H1 (cell line): ENCODE measurements around the gene ZNF135. TPM values are rescaled to one million over a fixed set of nuclear protein-coding genes. Genes with fewer than 3 reads are reported as not detected.

Experiments used
- CTCF ChIA-PET: fragments of 300-600 bp; sonication (Branson Sonifier 250); formaldehyde crosslinking; loops from one replicate; lab custom pipeline; 2021; ENCODE audit not compliant: partially characterized antibody; lab: Charles Lee
- POLR2A ChIA-PET: fragments of 300-600 bp; sonication (Branson Sonifier 250); formaldehyde crosslinking; loops from one replicate; lab custom pipeline; 2021; ENCODE audit warnings: inconsistent platforms; ENCODE audit not compliant: partially characterized antibody; lab: Charles Lee
- DNase-seq, 2 experiments: peaks; one replicate each; pipeline versions ENCODE4 v3.0.0 to v3.0.0-alpha.2; 2010 to 2022; ENCODE audit warnings: low spot score in 2 of 2, low read depth in 1 of 2, mixed read lengths in 1 of 2
- FAIRE-seq: peaks from 2 replicates; lab custom pipeline; 2011; peaks lifted over from hg19 to GRCh38; lab: Jason Lieb, UNC
- H2AFZ ChIP-seq: 2 replicates; pipeline ENCODE4 v1.8.1; 2012; ENCODE audit warnings: low read length, inconsistent platforms
- H2AK5ac ChIP-seq: 2 replicates; pipeline ENCODE4 v1.6.1; 2013; ENCODE audit warnings: low read depth, low read length
- H2BK120ac ChIP-seq: replicated peaks from 2 replicates; pipeline ENCODE3; 2013; ENCODE audit warnings: low read depth, low read length, inconsistent platforms
- H2BK12ac ChIP-seq: 2 replicates; pipeline ENCODE4 v1.6.1; 2013; ENCODE audit warnings: low read depth, low read length
- H2BK15ac ChIP-seq: 2 replicates; pipeline ENCODE4 v1.6.1; 2013; ENCODE audit warnings: low read length
- H2BK20ac ChIP-seq: 2 replicates; pipeline ENCODE4 v1.6.1; 2013; ENCODE audit warnings: low read length
- H2BK5ac ChIP-seq: 2 replicates; pipeline ENCODE4 v1.6.1; 2013; ENCODE audit warnings: low read depth, low read length
- H3K14ac ChIP-seq: 2 replicates; pipeline ENCODE4 v1.6.1; 2013; ENCODE audit warnings: inconsistent platforms; ENCODE audit not compliant: insufficient read length
- H3K18ac ChIP-seq: 2 replicates; pipeline ENCODE4 v1.6.1; 2013; ENCODE audit warnings: low read length; ENCODE audit errors: extremely low read depth
- H3K23ac ChIP-seq: 2 replicates; pipeline ENCODE4 v1.6.1; 2013; ENCODE audit warnings: inconsistent platforms; ENCODE audit not compliant: insufficient read length
- H3K23me2 ChIP-seq: 2 replicates; pipeline ENCODE4 v1.6.1; 2013; ENCODE audit warnings: low read depth, low read length
- H3K27ac ChIP-seq: 2 replicates; pipeline ENCODE4 v1.6.1; 2011; ENCODE audit warnings: low read depth, low read length, inconsistent platforms
- H3K27me3 ChIP-seq, 4 experiments: replicated peaks in 1 of 4; 1 replicate in 1 of 4; 2 replicates in 3 of 4; pipeline versions ENCODE4 v1.6.1 to v1.8.1; 2011 to 2013; ENCODE audit warnings: low read length in 3 of 4, mild to moderate bottlenecking in 3 of 4, inconsistent platforms in 2 of 4, mixed read lengths in 2 of 4, moderate library complexity in 1 of 4; ENCODE audit not compliant: control insufficient read depth in 3 of 4, insufficient read depth in 3 of 4; ENCODE audit errors: extremely low read depth in 1 of 4
- H3K36me3 ChIP-seq, 4 experiments: 2 replicates each; pipeline versions ENCODE4 v1.6.1 to v1.8.1; 2011 to 2013; ENCODE audit warnings: mild to moderate bottlenecking in 4 of 4, low read length in 3 of 4, moderate library complexity in 2 of 4, control low read depth in 1 of 4, inconsistent platforms in 1 of 4; ENCODE audit not compliant: insufficient read depth in 4 of 4, control insufficient read depth in 2 of 4
- H3K4ac ChIP-seq: replicated peaks from 2 replicates; pipeline ENCODE3; 2013; ENCODE audit warnings: low read length, low read depth, mixed read lengths, inconsistent platforms; ENCODE audit not compliant: insufficient read length
- H3K4me1 ChIP-seq, 4 experiments: replicated peaks in 1 of 4; 1 replicate in 1 of 4; 2 replicates in 3 of 4; pipeline versions ENCODE4 v1.6.1 to v1.8.1; 2011 to 2013; ENCODE audit warnings: low read length in 3 of 4, inconsistent platforms in 2 of 4, mixed read lengths in 1 of 4; ENCODE audit not compliant: insufficient read depth in 4 of 4, control insufficient read depth in 3 of 4
- H3K4me2 ChIP-seq, 2 experiments: 2 replicates each; pipeline versions ENCODE4 v1.6.1 to v1.8.1; 2011 to 2013; ENCODE audit warnings: low read depth in 2 of 2, low read length in 2 of 2, control low read depth in 1 of 2, inconsistent platforms in 1 of 2, mild to moderate bottlenecking in 1 of 2; ENCODE audit not compliant: insufficient read depth in 1 of 2
- H3K4me3 ChIP-seq, 4 experiments: fragments of 200-600, 300-600 bp in 1 of 4; sonication (generic), shearing (Covaris generic), sonication (Bioruptor Twin) in 1 of 4; 2 replicates each; pipeline versions ENCODE4 v1.5.1 to v1.8.1; 2011 to 2016; ENCODE audit warnings: low read length in 4 of 4, low read depth in 3 of 4, control low read depth in 2 of 4, inconsistent platforms in 2 of 4, mild to moderate bottlenecking in 2 of 4, mixed read lengths in 1 of 4, moderate library complexity in 1 of 4; ENCODE audit not compliant: insufficient read depth in 2 of 4; ENCODE audit errors: extremely low read depth in 1 of 4
- H3K56ac ChIP-seq: replicated peaks from 2 replicates; pipeline ENCODE3; 2013; ENCODE audit warnings: low read depth, mild to moderate bottlenecking, mixed read lengths, low read length, inconsistent platforms; ENCODE audit not compliant: insufficient read length
- H3K79me1 ChIP-seq: 2 replicates; pipeline ENCODE4 v1.6.1; 2013; ENCODE audit warnings: low read depth, low read length, control low read depth
- H3K79me2 ChIP-seq, 2 experiments: 2 replicates each; pipeline versions ENCODE4 v1.6.1 to v1.8.1; 2012 to 2013; ENCODE audit warnings: low read length in 2 of 2, mild to moderate bottlenecking in 2 of 2, inconsistent platforms in 1 of 2; ENCODE audit not compliant: insufficient read depth in 2 of 2, control insufficient read depth in 1 of 2
- H3K9ac ChIP-seq, 4 experiments: replicated peaks in 1 of 4; 1 replicate in 1 of 4; 2 replicates in 3 of 4; pipeline versions ENCODE4 v1.6.1 to v1.8.1; 2011 to 2013; ENCODE audit warnings: low read depth in 3 of 4, low read length in 3 of 4, control low read depth in 2 of 4, mild to moderate bottlenecking in 2 of 4, moderate library complexity in 2 of 4, inconsistent platforms in 1 of 4; ENCODE audit errors: extremely low read depth in 1 of 4
- H3K9me3 ChIP-seq, 2 experiments: 2 replicates each; pipeline versions ENCODE4 v1.6.1 to v1.8.1; 2012 to 2013; ENCODE audit warnings: mild to moderate bottlenecking in 2 of 2, moderate library complexity in 2 of 2, control low read depth in 1 of 2, inconsistent platforms in 1 of 2, low read depth in 1 of 2, low read length in 1 of 2, mixed read lengths in 1 of 2; ENCODE audit not compliant: insufficient read depth in 2 of 2
- H4K20me1 ChIP-seq, 2 experiments: replicated peaks in 1 of 2; 2 replicates each; pipeline versions ENCODE3 to v1.8.1; 2011 to 2013; ENCODE audit warnings: inconsistent platforms in 2 of 2, low read length in 2 of 2, mild to moderate bottlenecking in 1 of 2; ENCODE audit not compliant: insufficient read depth in 2 of 2, control insufficient read depth in 1 of 2
- H4K5ac ChIP-seq: 2 replicates; pipeline ENCODE4 v1.6.1; 2013; ENCODE audit warnings: low read length, low read depth, mixed read lengths, inconsistent platforms; ENCODE audit not compliant: insufficient read length
- H4K8ac ChIP-seq: 2 replicates; pipeline ENCODE4 v1.8.0; 2013; ENCODE audit warnings: mild to moderate bottlenecking, moderate library complexity, low read length, inconsistent platforms; ENCODE audit not compliant: insufficient read depth; ENCODE audit errors: extremely low read depth
- H4K91ac ChIP-seq: replicated peaks from 2 replicates; pipeline ENCODE3; 2013; ENCODE audit warnings: low read length, mixed read lengths, inconsistent platforms; ENCODE audit not compliant: insufficient read length
- E2F6 ChIP-seq: IDR thresholded peaks from 2 replicates; pipeline ENCODE4 v1.6.1; 2012; ENCODE audit warnings: inconsistent platforms
- POLR2A ChIP-seq, 2 experiments: IDR thresholded peaks; 1 replicate in 1 of 2; 2 replicates in 1 of 2; pipeline ENCODE4 v1.6.1; 2011; ENCODE audit warnings: low read depth in 2 of 2, low read length in 2 of 2, mild to moderate bottlenecking in 2 of 2; ENCODE audit errors: control extremely low read depth in 1 of 2
- SP4 ChIP-seq: IDR thresholded peaks from 2 replicates; pipeline ENCODE4 v1.6.1; 2012; ENCODE audit warnings: low read length, inconsistent platforms
- WGBS, 2 experiments: shearing (Covaris generic) in 1 of 2; methylation state at CpG; one replicate each; pipeline versions ENCODE4 v1.1.6 to v1.1.7; 2013 to 2015; ENCODE audit warnings: low lambda C conversion rate in 2 of 2, mixed read lengths in 2 of 2, inconsistent platforms in 1 of 2, low coverage in 1 of 2, missing lambda C conversion rate in 1 of 2; ENCODE audit not compliant: insufficient replicate concordance in 2 of 2, insufficient coverage in 1 of 2, insufficient read length in 1 of 2; ENCODE audit errors: extremely low coverage in 1 of 2, missing lambda C conversion rate in 1 of 2; 5-methylcytosine and 5-hydroxymethylcytosine counted together
- polyA plus RNA-seq, 7 experiments: library from polyadenylated mRNA; depleted of rRNA in 3 of 7; stranded (reverse) in 5 of 7; unstranded in 2 of 7; fragments of >200 nt in 5 of 7; fragments of 200-250 nt in 2 of 7; gene quantifications; 1 replicate in 5 of 7; 2 replicates in 1 of 7; 4 replicates in 1 of 7; pipeline versions ENCODE4 v1.2.1 to v1.2.3, GENCODE V29; 2011 to 2013; ENCODE audit warnings: missing spikeins in 2 of 7, mixed read lengths in 2 of 7
- total RNA-seq: library from RNA; stranded (reverse); fragmentation: NEBNext Ultra II Directional; extraction: Animal tissue kit (Norgen Biotek cat#: 25700); gene quantifications from 2 replicates; pipeline ENCODE4 v1.2.1, GENCODE V29; 2021

The ZNF135 gene
- total and polyA plus RNA-seq, 2 of the 8 experiments (the other 6 are each of a cell fraction or from before 2014, with no cell fraction given), result 5.2 to 7.9 TPM

GRCh38 chr19:58095328-58095727, 36.2 kb downstream of the ZNF135 start:
- WGBS, 2 experiments, result 88% methylated on average over 9 of the region's 10 CpGs; no CpG with 5 or more reads in 1 of the 2 experiments

More at GRCh38 chr19:58095328-58095727, 36.2 kb downstream of the ZNF135 start:
- peak in 1 of 2 experiments; percentile 42; a peak in 1 of 3 replicates for TF ChIP-seq POLR2A (IDR thresholded peaks at IDR 0.05; ENCODE audit: control extremely low read depth in 1 of 2, low read depth in 2 of 2, low read length in 2 of 2)
- TF ChIP-seq E2F6, result no peak
- TF ChIP-seq SP4, result no peak
- H3K27ac ChIP-seq, result no peak overlapping the region
- H3K4me2 ChIP-seq, result no peak overlapping the region
- ChIA-PET POLR2A (interaction anchor here (0.8 to 2.5 kb wide), 10 partner anchors 9 to 93 kb away, joined by 3 to 9 read pairs (median 5); partner anchors contain the start of genes ZNF135 and ZNF606), CTCF (interaction anchor here (0.6 to 1.5 kb wide), 3 partner anchors 40 to 129 kb away, joined by 3 to 7 read pairs (median 5); no protein-coding TSS in a partner anchor)
- no peak overlapping the region for H3K4ac ChIP-seq
- no peaks in the 10 kb centered on the region for H4K20me1 ChIP-seq
- H3K56ac ChIP-seq, result no peak overlapping the region
- no peaks in the 10 kb centered on the region for H3K36me3 ChIP-seq
- H3K79me1 ChIP-seq, result peaks cover 4% of the 10 kb centered on the region; the same call in 1 of the 2 replicates
- no peak overlapping the region for H2AK5ac ChIP-seq
- no peak overlapping the region for H3K18ac ChIP-seq
- 0 out of 4 replicates have a peak, but pooled peaks cover 0 to 4% of the 10 kb centered on the region in 2 experiments for H3K9me3 ChIP-seq
- H3K4me1 ChIP-seq, result peaks cover 0 to 6% (median 5%) of the 10 kb centered on the region in 4 experiments; a peak in 5 of 7 replicates
- no peak overlapping the region for H4K8ac ChIP-seq
- no peak overlapping the region for H4K91ac ChIP-seq
- no peak overlapping the region for H2BK15ac ChIP-seq
- no peak overlapping the region for H3K14ac ChIP-seq
- no peak overlapping the region for H4K5ac ChIP-seq
- H3K79me2 ChIP-seq, result peaks cover 0 to 16% of the 10 kb centered on the region in 2 experiments; a peak in 1 of 4 replicates
- H2BK20ac ChIP-seq, result no peak overlapping the region
- H2BK12ac ChIP-seq, result no peak overlapping the region
- FAIRE-seq, result no peak
- no peak overlapping the region for H2BK120ac ChIP-seq
- no peak overlapping the region for H2BK5ac ChIP-seq
- H3K9ac ChIP-seq, result no peak overlapping the region
- H3K27me3 ChIP-seq, result no peaks in the 10 kb centered on the region
- H3K23ac ChIP-seq, result no peak overlapping the region
- no peak overlapping the region for H2AFZ ChIP-seq
- H3K4me3 ChIP-seq, result no peak overlapping the region
- no peak for DNase-seq
- H3K23me2 ChIP-seq, result peaks cover 2% of the 10 kb centered on the region; the same call in 1 of the 2 replicates
